A172 (cell line): ENCODE data around the gene PRDM15. TPM values are rescaled to one million over a fixed set of nuclear protein-coding genes. Genes with fewer than 3 reads are reported as not detected.

Source experiments
- DNase-seq: peaks from one replicate; pipeline ENCODE4 v3.0.0-alpha.2; 2015; ENCODE audit warnings: low spot score
- total RNA-seq: library from RNA; depleted of rRNA; stranded (reverse); fragments of >200 nt; shearing (Covaris generic); gene quantifications from 2 replicates; pipeline ENCODE4 v1.2.3, GENCODE V29; 2014; rRNA removed

The PRDM15 gene, protein sequence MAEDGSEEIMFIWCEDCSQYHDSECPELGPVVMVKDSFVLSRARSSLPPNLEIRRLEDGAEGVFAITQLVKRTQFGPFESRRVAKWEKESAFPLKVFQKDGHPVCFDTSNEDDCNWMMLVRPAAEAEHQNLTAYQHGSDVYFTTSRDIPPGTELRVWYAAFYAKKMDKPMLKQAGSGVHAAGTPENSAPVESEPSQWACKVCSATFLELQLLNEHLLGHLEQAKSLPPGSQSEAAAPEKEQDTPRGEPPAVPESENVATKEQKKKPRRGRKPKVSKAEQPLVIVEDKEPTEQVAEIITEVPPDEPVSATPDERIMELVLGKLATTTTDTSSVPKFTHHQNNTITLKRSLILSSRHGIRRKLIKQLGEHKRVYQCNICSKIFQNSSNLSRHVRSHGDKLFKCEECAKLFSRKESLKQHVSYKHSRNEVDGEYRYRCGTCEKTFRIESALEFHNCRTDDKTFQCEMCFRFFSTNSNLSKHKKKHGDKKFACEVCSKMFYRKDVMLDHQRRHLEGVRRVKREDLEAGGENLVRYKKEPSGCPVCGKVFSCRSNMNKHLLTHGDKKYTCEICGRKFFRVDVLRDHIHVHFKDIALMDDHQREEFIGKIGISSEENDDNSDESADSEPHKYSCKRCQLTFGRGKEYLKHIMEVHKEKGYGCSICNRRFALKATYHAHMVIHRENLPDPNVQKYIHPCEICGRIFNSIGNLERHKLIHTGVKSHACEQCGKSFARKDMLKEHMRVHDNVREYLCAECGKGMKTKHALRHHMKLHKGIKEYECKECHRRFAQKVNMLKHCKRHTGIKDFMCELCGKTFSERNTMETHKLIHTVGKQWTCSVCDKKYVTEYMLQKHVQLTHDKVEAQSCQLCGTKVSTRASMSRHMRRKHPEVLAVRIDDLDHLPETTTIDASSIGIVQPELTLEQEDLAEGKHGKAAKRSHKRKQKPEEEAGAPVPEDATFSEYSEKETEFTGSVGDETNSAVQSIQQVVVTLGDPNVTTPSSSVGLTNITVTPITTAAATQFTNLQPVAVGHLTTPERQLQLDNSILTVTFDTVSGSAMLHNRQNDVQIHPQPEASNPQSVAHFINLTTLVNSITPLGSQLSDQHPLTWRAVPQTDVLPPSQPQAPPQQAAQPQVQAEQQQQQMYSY
- 5.2 and 8.3 TPM in 2 replicates for total RNA-seq

- peak; percentile 46 for DNase-seq
These were observed at the start of gene PRDM15 for GRCh38 chr21:41879190-41879998. PRDM15 (minus strand) TSS chr21:41879344; CDS start chr21:41860363, 18,981 bp downstream.

DNA sequence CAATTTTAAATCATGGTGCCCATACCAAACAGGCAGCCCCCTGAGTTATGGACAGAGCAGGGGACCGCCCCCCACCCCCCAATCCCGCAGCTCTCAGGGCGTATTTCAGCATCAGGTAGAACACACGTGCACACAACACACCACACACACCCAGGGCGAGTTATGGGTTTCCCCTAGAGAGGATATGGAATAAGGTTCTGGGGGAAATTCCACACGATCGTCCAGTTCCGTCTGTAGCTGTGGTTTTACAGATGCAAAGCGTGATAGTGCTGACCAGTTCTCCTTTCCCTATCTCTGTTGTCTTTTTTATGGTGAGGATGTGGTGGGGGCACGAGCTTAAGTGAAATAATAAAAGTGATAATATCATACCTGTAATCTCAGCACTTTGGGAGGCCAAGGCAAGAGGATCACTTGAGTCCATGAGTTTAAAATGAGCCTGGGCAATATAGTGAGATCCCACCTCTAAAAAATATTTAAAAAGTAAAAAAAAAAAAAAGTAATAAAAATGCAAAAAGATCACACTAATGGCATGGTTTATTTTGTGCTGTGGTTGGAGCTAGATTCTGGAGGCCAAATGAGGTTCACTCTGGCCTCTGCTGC is 49.6 kb upstream of the PRDM15 start:
- no peak for DNase-seq

GRCh38 chr21:41927727-41928409 is 48.7 kb upstream of the PRDM15 start:
- no peak for DNase-seq

DNA sequence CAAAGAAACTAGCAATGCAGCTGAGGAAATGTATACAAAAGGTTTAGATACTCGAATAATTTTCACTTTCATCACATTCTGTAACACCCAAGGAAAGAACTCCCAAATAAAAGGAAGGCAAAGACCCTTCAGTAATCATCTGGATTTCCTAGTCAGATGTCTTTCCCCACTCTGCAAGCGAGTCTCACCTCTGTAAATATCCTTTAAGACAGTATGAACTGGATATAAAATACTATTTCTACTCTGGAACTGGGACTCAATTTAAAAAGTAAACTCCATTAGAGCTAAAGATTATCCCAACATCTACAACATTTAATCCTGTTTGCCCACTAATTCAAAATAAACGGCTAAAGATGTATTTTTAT is 47.6 kb upstream of the PRDM15 start:
- no peak for DNase-seq

DNA sequence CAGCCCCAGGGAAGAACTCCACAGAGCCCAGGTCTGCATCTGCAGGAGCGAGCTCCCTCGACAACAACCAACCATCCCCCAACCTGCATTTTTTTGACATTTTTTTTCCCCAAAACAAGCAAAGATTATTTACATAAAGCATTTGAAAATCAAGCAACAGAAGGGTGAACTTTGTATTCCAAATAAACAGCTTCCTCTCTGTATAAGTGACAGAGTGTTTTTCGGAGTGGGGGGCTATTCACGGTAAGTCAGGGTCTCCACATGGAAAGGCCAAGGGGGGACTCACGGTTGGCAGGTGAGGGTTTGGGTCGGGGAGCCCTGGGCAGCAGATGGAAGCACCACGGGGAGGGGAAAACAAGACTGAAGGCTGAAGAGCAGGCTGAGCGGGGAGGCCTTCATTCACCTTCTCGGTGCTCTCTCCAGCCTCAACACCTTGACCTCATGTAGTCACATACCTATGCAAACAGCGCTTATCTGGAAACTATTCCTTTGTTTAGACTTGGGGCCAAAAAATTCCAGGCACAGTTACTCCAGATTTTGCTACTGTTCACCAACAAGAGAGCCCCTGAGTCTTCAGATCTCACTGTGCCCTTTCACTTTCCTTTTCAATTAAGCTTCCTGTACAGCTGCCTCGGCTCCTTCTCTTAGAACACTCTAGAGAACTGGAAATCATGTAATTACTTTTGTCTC is 47.1 kb upstream of the PRDM15 start:
- peak; percentile 70 for DNase-seq

DNA sequence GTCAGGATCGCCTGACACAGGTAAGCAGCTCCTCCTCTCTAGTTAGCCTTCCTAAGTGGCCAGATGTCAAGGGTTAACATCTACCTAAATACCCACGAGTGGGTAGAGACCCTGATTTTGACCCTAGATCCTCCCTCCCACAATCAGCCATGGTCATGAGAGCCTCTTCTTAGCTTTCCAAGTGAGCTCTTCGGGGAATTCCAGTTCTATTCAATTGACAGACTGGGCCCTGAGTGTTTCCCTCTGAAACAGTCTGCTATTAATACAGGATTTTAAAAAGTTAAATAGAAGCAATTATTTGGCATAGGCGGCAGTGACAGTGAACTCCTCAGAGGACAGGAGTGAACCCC is 46.6 kb upstream of the PRDM15 start:
- DNase-seq: no peak

GRCh38 chr21:41924368-41924754 is 45.2 kb upstream of the PRDM15 start:
- DNase-seq: no peak

DNA sequence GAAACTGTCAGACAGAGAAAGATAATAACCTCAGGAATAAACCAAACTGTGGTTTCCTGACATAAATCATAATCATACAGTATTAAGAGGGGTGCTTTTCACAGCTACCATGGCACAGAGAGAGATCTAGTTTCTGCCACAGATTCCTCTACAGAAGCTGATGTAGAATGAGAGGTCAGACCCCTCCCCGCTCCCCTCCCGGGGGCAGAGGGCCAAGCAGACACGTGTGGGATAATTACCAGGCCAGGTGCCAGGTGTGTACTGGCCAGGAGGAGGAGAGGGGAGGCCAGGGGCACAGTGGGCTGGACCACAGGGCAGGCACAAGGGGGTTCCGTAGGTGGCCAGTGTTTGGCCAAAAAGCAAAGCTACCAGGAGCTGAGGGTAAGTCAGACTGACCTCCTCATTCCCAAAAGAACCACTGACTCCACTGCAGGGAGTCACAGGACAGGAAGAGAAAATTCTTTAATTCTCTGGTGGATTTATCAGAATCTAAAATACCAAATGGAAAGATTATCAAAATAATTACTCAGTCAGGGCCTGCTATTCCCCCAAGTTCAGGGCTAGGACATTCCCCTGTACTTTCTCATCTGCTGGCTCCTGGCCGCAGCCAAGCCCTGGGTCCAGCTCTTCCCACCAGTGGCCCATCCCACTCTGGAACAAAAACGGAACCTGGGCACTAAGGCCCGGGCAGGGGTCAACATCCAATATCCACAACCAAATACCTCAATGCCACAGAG is 44.7 kb upstream of the PRDM15 start:
- no peak for DNase-seq

GRCh38 chr21:41923186-41923585 is 44.0 kb upstream of the PRDM15 start:
- no peak for DNase-seq

- no peak for DNase-seq
These were observed 41.9 kb upstream of the PRDM15 start for GRCh38 chr21:41921021-41921420.

DNA sequence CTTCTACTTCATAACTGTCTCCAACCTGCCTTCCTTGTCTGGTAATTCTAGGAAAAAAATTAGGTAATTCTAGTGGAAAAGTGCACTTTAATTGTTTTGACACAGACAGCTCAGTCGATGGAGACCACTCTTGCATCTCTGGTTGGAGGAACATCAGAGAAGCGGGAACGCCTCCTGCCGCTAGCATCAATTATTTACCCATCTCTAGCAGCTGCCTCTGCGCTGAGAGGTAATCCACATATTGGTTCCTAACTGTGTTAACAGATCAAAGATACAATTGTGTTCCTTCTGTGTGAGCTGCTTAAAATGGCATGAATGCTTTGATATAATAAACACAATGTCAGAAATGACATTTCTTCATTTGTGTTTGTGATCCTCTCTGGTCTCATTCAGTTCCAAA is 41.3 kb upstream of the PRDM15 start:
- DNase-seq: no peak

DNA sequence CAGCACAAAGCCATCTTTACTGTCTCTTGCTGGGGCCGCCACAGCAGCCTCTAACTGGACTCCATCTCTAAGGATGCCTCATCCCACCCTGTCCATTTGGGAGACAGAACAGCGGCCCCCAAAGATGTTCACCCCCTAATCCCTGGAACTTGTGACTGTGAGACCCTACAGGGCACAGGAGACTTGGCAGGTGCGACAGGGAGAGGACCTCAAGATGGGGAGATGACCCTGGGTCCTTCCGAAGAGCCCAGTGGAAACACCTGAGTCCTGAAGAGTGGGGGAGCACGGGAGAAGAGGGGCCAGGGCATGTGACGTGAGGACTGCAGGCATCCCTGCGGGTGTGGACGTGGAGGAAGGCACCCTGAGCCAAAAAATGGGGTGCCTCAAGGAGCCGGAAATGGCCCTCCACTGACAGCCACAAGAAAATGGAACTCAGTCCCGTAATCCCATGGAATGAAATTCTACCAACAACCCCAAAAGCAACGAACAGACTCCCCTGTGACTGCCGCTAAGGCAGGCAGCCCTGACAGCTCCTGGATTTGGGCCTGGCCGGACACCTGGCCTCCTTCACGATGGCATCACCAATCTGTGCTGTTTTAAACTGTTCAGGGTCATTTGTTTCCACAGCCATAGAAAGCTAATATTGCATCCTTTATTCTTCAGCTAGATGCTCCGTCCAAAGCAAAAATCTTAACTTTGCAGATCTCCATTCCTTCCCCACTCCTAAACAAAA is 40.7 kb upstream of the PRDM15 start:
- no peak for DNase-seq

DNA sequence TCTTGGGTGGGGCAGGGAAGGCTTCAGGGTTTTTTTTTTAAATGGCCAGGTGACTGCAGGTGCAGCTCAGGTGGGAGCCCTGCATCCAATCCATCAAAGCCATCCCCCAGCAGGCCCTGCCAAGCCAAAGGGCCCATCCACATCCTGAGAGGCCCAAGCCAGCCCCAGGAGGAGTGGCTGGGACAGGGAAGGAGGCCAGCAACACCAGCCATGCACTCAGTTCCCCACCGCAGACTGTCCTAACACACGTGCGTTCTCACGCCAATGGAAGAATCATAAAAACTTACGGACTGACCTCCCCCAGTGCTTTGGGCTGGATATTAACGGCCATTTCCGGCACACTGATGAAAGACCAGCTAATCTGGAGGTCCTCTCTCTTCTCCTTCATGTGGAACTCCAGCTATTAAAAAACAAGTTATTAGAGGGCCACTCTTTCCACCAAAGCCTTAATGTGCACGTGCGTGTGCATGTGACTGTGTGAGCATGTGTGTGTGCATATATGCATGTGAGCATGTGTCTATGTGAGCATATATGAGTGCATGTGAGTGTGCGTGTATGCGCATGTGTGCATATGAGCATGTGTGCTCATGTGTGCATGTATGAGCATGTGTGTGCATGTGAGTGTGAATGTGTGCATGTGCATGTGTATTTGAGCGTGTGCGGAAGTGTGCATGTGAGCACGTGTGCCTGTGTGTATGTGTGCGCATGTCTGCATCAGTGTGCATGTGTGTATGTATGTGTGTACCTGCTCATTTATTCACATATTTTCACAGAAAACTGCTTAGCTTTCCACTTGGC is 39.6 kb upstream of the PRDM15 start:
- DNase-seq: no peak

DNA sequence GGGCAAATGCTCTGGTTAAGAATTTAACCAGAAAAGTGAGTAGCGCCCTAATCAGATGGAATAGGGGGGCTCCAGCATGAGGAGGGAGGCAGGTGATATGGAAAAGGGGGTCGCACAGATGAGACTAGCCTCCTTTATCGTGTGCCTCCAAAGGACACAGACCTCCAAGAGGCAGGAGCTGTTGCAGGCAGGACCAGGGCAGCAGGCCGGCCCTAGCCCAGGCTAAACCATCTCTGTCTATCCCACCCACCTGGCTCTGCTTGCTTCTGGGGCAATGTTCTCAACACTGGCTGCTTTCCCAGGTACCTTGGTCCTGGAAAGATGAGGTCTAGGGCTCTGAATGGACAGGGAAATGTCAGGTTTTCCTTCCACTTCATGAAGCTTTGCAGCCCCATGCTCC is 38.4 kb upstream of the PRDM15 start:
- DNase-seq: no peak

DNA sequence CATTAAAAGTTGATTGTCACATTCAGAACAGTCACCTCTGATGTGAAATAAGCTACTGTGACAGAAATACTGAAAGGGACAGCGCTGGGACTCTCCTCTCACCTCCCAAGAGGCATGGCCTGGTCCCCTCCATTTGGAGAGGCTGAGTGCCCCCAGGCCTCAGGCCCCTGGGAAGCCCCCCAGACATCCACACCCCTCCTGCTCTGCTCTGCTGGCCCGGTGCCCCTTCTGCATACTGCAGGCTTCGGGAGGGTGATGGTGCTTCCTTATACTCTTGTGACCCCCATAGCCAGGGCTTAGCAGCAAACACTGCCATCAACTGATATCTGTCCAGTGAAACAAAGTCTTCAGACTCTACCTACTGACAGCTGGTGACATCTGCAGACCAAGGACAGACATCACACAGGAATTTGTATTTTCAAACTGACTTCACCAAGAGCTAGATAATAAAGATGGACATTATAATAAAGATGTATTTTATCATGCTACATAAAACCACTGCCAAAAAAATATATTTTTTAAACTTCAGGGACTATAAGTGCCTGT is 37.8 kb upstream of the PRDM15 start:
- DNase-seq: no peak

DNA sequence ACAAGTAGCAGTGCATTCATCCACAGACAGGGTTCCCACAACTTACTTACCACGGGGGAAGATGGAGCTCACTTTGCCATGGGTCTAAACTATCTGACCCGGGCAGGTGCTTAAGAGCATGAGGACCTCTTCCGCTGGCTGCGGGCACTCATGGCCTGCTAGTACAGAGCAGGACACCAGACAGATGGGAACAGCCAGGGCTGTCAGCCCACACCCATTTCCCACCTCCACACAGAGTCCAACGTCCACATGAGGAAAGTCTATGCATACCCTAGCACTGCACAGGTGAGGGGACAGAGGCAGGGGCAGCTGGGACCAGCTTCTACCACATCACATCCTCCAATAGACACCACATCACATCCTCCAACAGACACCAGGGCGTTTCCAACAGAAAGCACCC is 35.8 kb upstream of the PRDM15 start:
- no peak for DNase-seq

DNA sequence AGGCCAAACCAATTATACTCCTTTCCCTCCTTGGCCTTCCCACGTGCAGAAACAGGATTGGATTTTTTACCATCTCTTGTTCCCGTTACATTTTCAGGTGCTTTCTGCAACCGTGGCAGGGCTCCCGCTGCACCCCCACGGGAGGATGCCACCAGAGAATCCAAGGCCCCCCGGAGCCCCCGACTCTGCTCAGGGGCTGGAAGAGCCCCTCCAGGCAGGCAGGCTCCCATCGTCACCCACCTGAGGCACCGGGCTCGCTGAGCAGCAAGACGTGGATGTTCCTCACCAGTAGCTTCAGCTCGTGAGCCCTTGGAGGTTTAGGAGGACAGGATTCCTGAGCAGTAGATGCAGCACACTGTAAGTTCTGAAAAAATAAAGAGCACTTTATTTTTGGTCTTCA is 35.2 kb upstream of the PRDM15 start:
- no peak for DNase-seq

DNA sequence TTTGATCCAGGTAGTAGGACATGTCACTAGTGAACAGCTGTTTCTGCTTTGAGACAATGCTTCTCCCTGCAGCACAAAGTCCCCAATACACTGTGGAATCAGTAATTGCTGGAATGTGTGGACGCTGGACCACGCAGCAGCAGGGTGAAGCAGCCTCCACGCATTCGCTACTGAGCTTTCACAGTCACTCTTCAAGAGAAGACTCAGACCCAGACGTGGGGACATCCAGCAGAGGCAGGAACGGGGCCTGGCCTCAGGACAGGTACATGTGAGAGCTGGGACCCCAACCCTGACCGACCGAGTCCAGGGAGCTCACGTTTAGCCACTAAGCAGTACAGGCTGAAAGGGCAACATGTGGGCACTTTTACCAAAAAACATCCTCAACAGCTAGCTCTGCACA is 34.1 kb upstream of the PRDM15 start:
- no peak for DNase-seq
